Transverse colon (tissue), 4 donors: ENCODE measurements around the gene PIM1. TPM values are rescaled to one million over a fixed set of nuclear protein-coding genes. Genes with fewer than 3 reads are reported as not detected.
"Not testable (repeated sequence)": the region's sequence is repeated elsewhere in the genome, so short reads cannot be mapped to it uniquely, and the experiment has no call there.

Source experiments
- DNase-seq: peaks from one replicate; pipeline ENCODE4 v3.0.0-alpha.2; 2019
- H3K27ac ChIP-seq, 4 donors: fragments of 200-600 bp; sonication (generic); 2 replicates each; pipeline ENCODE4 v1.5.1; 2016 to 2018; ENCODE audit warnings: inconsistent platforms in 4 of 4
- H3K27me3 ChIP-seq: fragments of 200-600 bp; sonication (generic); 2 replicates; pipeline ENCODE4 v1.5.1; 2017; ENCODE audit warnings: inconsistent platforms
- H3K36me3 ChIP-seq, 4 donors: fragments of 200-600 bp; sonication (generic); 2 replicates each; pipeline ENCODE4 v1.5.1; 2017 to 2019; ENCODE audit warnings: inconsistent platforms in 4 of 4
- H3K4me1 ChIP-seq, 4 donors: fragments of 200-600 bp; sonication (generic); 2 replicates each; pipeline ENCODE4 v1.5.1; 2017 to 2020; ENCODE audit warnings: inconsistent platforms in 4 of 4
- H3K4me3 ChIP-seq, 4 donors: fragments of 200-600 bp; sonication (generic); 1 replicate in 1 of 4; 2 replicates in 3 of 4; pipeline versions ENCODE4 v1.5.1 to v1.6.1; 2017 to 2019; ENCODE audit warnings: inconsistent platforms in 4 of 4
- H3K9me3 ChIP-seq, 2 donors: fragments of 200-600 bp; sonication (generic); 2 replicates each; pipeline ENCODE4 v1.5.1; 2017 to 2019; ENCODE audit warnings: inconsistent platforms in 2 of 2
- CTCF ChIP-seq, 5 experiments: fragments of 200-600 bp in 3 of 5; fragments of 450-650 bp in 2 of 5; sonication (generic) in 3 of 5; IDR thresholded peaks; 1 replicate in 2 of 5; 2 replicates in 3 of 5; pipeline ENCODE4 v1.5.1; 2016 to 2017; ENCODE audit warnings: antibody characterized with exemption in 5 of 5, inconsistent platforms in 3 of 5, mild to moderate bottlenecking in 2 of 5, moderate library complexity in 1 of 5
- EP300 ChIP-seq: sonication (generic); formaldehyde crosslinking; IDR thresholded peaks from one replicate; pipeline ENCODE4 v1.6.1; 2017; ENCODE audit warnings: antibody characterized with exemption, low read depth
- POLR2A ChIP-seq: fragments of 450-650 bp; IDR thresholded peaks from one replicate; pipeline ENCODE4 v1.6.1; 2016; ENCODE audit warnings: antibody characterized with exemption, mild to moderate bottlenecking, moderate library complexity
- POLR2AphosphoS5 ChIP-seq, 3 donors: sonication (generic); formaldehyde crosslinking; IDR thresholded peaks; one replicate each; pipeline ENCODE4 v1.6.1; 2016; ENCODE audit warnings: antibody characterized with exemption in 3 of 3
- WGBS, 2 donors: methylation state at CpG; one replicate each; pipeline ENCODE4 v1.1.5; 2018; ENCODE audit warnings: low coverage in 1 of 2; 5-methylcytosine and 5-hydroxymethylcytosine counted together
- in situ Hi-C, 4 donors: fragments of 200-750 bp; cut with MboI; loops; one replicate each; pipeline versions ENCODE4 v1.15.0 to v1.15.1; 2017; ENCODE audit warnings: low sequenced_read_pairs in 3 of 4, low pct_ligation_motif_present in 1 of 4, low pct_unique_long_range_greater_than_20kb in 1 of 4
- intact Hi-C: fragments of 100-400 bp; cut with DNase I; formaldehyde crosslinking; loops from one replicate; pipeline ENCODE4 v1.15.1; 2023; ENCODE audit warnings: low total_unique reads
- total RNA-seq, 4 donors: library from RNA; depleted of rRNA; stranded (reverse); fragments of >200 nt; gene quantifications; one replicate each; pipeline ENCODE4 v1.1.0, GENCODE V29; 2016

PIM1 gene
- total RNA-seq, 4 donors from 2014 or later: 6.8 to 102 (median 24.0) TPM

DNA sequence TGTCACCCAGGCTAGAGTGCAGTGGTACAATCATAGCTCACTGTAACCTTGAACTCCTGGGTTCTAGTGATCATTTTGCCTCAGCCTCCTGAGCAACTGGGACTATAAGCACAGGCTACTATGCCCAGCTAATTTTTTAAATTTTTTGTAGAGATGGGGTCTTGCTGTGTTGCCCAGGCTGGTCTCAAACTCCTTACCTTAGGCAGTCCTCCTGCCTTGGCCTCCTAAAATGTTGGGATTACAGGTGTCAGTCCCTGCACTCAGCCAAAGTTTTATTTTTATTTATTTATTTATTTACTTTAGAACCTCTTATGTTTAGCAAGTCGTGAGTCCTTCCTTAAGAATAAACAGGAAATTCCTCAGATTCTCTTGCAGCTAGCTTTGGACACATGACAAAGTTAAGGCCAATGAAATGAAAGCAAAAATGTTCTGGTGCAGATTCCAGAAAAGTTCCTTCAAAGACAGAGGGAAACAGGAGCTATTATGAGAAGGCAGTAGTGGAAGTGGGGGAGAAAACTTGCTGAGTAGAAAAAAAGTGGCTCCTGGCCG is 19.1 kb downstream of the PIM1 start:
- WGBS, 2 donors: 60 to 69% methylated on average over 2 of the region's 2 CpGs
- no peak for TF ChIP-seq EP300
- TF ChIP-seq POLR2A: no peak
- no peak for TF ChIP-seq POLR2AphosphoS5 (IDR thresholded peaks at IDR 0.05)
- TF ChIP-seq CTCF (IDR thresholded peaks at IDR 0.05): no peak
- Histone ChIP-seq H3K4me1 (peaks cover 0 to 9% (median 2%) of the 10 kb centered on the region in 4 donors), H3K4me3 (no peak overlapping the region), H3K27ac (no peak overlapping the region), H3K9me3 (no peaks in the 10 kb centered on the region), H3K36me3 (no peaks in the 10 kb centered on the region), H3K27me3 (no peaks in the 10 kb centered on the region)
- no peak for DNase-seq
- intact Hi-C loops (no loop called here), in situ Hi-C loops (no loop called here)

- Histone ChIP-seq H3K4me1 (peaks cover 0 to 9% (median 2%) of the 10 kb centered on the region in 4 donors), H3K27ac (no peak overlapping the region), H3K36me3 (no peaks in the 10 kb centered on the region), H3K9me3 (no peaks in the 10 kb centered on the region), H3K4me3 (no peak overlapping the region), H3K27me3 (no peaks in the 10 kb centered on the region)
- TF ChIP-seq EP300 (no peak), POLR2A (no peak), CTCF (IDR thresholded peaks at IDR 0.05) (no peak), POLR2AphosphoS5 (IDR thresholded peaks at IDR 0.05) (no peak)
- in situ Hi-C loops: no loop called here
- DNase-seq: no peak
- intact Hi-C loops: no loop called here
- 57 to 80% methylated on average over 1 of the region's 1 CpG for WGBS, 2 donors
These were observed 20.2 kb downstream of the PIM1 start for GRCh38 chr6:37190159-37190535.

DNA sequence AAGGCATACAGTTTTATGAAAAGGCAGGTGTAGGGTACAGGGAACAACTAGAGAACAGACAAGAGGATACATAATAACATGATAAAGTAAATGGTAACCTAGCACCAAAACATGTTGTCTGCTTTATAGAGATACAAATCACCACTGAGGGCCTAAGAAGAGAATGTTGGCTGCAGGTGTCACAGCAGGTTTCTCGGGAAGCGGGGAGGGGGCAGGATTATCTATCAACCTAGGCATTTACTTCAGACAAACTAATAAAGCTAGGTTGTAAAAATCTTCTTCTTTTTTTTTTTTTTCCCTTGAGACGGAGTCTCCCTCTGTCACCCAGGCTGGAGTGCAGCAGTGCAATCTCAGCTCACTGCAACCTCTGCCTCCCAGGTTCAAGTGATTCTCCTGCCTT is 22.7 kb downstream of the PIM1 start:
- no peak for TF ChIP-seq POLR2AphosphoS5 (IDR thresholded peaks at IDR 0.05)
- no peak for TF ChIP-seq POLR2A
- TF ChIP-seq CTCF (IDR thresholded peaks at IDR 0.05): no peak
- no peak for TF ChIP-seq EP300
- H3K4me1 ChIP-seq: peaks cover 0 to 4% (median 0%) of the 10 kb centered on the region in 4 donors
- no peak for DNase-seq
- H3K4me3 ChIP-seq: no peak overlapping the region
- no peaks in the 10 kb centered on the region for H3K36me3 ChIP-seq
- H3K27ac ChIP-seq: no peak overlapping the region
- intact Hi-C loops: no loop called here
- 36 to 50% methylated on average over 2 to 3 of the region's 3 CpGs for WGBS, 2 donors
- in situ Hi-C loops: no loop called here
- no peaks in the 10 kb centered on the region for H3K27me3 ChIP-seq
- H3K9me3 ChIP-seq: no peaks in the 10 kb centered on the region

DNA sequence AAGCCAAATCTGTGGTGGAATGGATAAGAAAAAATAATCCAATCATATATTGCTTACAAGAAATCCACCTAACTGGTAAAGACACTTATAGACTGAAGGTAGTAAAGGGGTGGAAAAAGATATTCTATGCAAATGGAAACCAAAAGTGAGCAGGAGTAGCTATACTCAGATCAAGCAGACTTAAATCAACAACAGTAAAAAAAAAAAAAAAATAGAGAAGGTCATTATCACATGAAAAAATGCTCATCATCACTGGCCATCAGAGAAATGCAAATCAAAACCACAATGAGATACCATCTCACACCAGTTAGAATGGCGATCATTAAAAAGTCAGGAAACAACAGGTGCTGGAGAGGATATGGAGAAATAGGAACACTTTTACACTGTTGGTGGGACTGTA is 24.9 kb downstream of the PIM1 start:
- H3K36me3 ChIP-seq, H3K27me3 ChIP-seq, in situ Hi-C loops, H3K4me3 ChIP-seq, H3K4me1 ChIP-seq, DNase-seq, H3K27ac ChIP-seq, intact Hi-C loops, H3K9me3 ChIP-seq: not testable (repeated sequence)
- WGBS, 2 donors: 88% methylated on average over 1 of the region's 1 CpG; no CpG with 5 or more reads in 1 of the 2 donors

DNA sequence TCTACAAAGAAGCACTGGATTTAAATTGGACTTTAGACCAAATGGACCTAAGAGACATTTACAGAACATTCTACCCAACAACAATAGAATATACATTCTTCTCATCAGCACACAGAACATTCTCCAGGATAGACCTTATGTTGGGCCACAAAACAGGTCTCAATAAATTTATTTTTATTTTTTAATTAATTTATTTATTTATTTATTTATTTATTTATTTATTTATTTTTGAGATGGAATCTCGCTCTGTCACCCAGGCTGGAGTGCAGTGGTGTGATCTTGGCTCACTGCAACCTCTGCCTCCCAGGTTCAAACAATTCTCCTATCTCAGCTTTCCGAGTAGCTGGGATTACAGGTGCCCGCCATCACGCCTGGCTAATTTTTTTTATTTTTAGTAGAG is 26.5 kb downstream of the PIM1 start:
- H3K9me3 ChIP-seq, H3K36me3 ChIP-seq, H3K4me1 ChIP-seq, H3K27me3 ChIP-seq, H3K27ac ChIP-seq, H3K4me3 ChIP-seq, DNase-seq, in situ Hi-C loops, intact Hi-C loops: not testable (repeated sequence)
- 67 to 72% methylated on average over 3 to 4 of the region's 4 CpGs for WGBS, 2 donors
